GM19099 (cell line): ENCODE measurements around the gene CCDC141.

Experiments used
- POLR2A ChIP-seq: IDR thresholded peaks from 3 replicates; pipeline ENCODE4 v1.6.1; 2011; ENCODE audit warnings: low read depth; ENCODE audit not compliant: insufficient read length; ENCODE audit errors: extremely low read depth

CCDC141 gene

GRCh38 chr2:178843697-178844096, 206.2 kb downstream of the CCDC141 start:
- TF ChIP-seq POLR2A, result no peak

- TF ChIP-seq POLR2A, result no peak
Observed at GRCh38 chr2:178836807-178837206, 213.1 kb downstream of the CCDC141 start.

GRCh38 chr2:178834086-178834485, 215.9 kb downstream of the CCDC141 start:
- TF ChIP-seq POLR2A, result no peak

GRCh38 chr2:178833382-178833781, 216.6 kb downstream of the CCDC141 start:
- TF ChIP-seq POLR2A, result no peak

- no peak for TF ChIP-seq POLR2A
Observed at GRCh38 chr2:178830451-178830850, 219.5 kb downstream of the CCDC141 start.

GRCh38 chr2:178829981-178830380, 220.0 kb downstream of the CCDC141 start:
- TF ChIP-seq POLR2A, result no peak

- TF ChIP-seq POLR2A, result no peak
Observed at GRCh38 chr2:178829299-178829960, 220.5 kb downstream of the CCDC141 start.

- no peak for TF ChIP-seq POLR2A
Observed at GRCh38 chr2:178828486-178828881, 221.5 kb downstream of the CCDC141 start.

GRCh38 chr2:178827739-178828485, 222.0 kb downstream of the CCDC141 start:
- TF ChIP-seq POLR2A, result no peak

GRCh38 chr2:178827111-178827510, 222.8 kb downstream of the CCDC141 start:
- TF ChIP-seq POLR2A, result no peak

GRCh38 chr2:178825183-178825582, 224.8 kb downstream of the CCDC141 start:
- TF ChIP-seq POLR2A, result no peak

GRCh38 chr2:178824181-178824580, 225.8 kb downstream of the CCDC141 start:
- TF ChIP-seq POLR2A, result no peak

GRCh38 chr2:178819992-178820391, 229.9 kb downstream of the CCDC141 start:
- TF ChIP-seq POLR2A, result no peak

GRCh38 chr2:178819147-178819875, 230.6 kb downstream of the CCDC141 start:
- TF ChIP-seq POLR2A, result no peak

- TF ChIP-seq POLR2A, result no peak
Observed at GRCh38 chr2:178811901-178812300, 238.0 kb downstream of the CCDC141 start.

- TF ChIP-seq POLR2A, result no peak
Observed at GRCh38 chr2:178811045-178811444, 238.9 kb downstream of the CCDC141 start.
